Dermis lymphatic vessel endothelial cell (primary cell): ENCODE data around the gene MAFF. TPM values are rescaled to one million over a fixed set of nuclear protein-coding genes. Genes with fewer than 3 reads are reported as not detected.

ENCODE experiments used
- total RNA-seq: library from RNA; depleted of rRNA; stranded (reverse); fragments of >200 nt; gene quantifications from 2 replicates; pipeline ENCODE4 v1.2.1, GENCODE V29; 2014

Gene MAFF
- total RNA-seq, result 70.4 and 77.0 TPM in 2 replicates

DNA sequence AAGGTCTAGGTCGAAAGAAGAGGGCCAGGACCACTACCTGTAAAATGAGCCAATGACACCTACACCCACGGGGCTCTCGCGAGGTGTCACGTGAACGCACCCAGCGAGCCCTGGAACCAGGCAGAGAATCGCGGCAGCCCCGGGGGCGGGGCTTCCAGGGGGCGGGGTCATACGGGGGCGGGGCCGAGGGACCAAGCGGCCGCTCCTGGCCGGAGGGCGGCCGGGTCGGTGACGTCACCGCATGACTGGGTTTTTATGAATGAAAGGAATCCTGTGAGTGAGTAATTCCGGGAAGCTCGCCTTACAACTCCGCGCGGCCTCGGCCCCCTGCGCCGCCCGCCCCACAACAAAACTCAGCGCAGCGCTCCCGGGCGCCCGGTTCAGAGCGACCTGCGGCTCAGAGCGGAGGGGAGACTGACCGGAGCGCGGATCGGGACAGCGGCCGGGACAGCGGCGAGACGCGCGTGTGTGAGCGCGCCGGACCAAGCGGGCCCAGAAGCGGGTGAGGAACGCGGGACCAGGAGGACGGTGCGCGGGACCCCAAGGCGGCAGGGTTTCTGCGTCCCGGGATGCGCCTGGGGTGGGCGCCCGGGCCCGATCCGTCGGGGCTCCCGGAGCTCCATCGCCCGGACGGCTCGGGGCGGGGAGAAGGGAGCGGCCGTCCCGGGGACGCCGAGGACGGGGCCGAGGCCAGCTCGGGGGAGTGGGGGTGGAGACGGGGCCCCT lies at the start of gene MAFF:
TSS of gene MAFF (plus strand) at position 284 of the 726 bp plus-strand sequence. CDS start 11,860 bp downstream, outside the sequence.

DNA sequence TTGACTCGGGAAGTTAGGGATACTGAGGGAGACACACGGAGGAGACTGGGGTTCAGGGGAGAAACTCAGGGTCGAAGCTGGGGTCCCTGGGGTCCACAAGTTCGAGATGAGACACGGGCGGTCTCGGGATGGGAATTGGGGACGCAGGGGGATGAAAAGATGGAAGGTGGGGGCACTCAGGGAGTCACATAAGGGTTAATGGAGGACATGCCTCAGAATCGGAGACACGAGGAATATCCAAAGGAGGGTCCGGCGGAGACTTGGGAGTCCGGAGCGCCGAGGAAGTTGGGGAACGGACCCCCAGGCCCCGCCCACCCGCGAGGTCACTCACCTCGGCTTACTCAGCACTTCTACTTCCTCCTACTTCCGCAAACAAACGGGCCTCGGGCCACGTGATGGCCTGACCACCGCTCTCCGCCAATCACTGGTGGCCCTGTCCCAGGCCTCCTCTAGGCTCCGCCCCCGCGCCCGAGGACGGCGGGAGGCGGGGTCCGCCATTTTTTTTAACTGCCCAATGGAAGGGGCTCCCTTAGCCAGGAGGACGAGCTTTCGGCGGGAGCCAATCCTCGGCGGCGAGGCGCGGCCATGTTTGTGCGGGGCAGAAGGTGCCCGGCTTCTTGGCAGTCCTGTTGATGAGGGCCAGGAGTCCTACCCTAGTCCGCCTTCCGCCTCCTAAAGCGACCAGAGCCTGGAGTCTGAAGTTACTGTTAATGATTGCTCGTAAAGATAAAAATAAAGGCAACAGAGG lies 20.2 kb upstream of the MAFF start, which contains the start of gene PLA2G6:
TSS of gene PLA2G6 (minus strand) at position 378 of the 748 bp plus-strand sequence. CDS start 12,404 bp downstream, outside the sequence.

Other genes starting within 250 kb of the MAFF start
- gene C22orf23, start 248.4 kb upstream of the MAFF start, total RNA-seq, result 0.09 and 0.22 TPM in 2 replicates
- 34.8 and 47.6 TPM in 2 replicates for gene POLR2F, start 248.3 kb upstream of the MAFF start, total RNA-seq
- under 0.01 TPM in 1 of 2 replicates, not detected in the other for gene SOX10, start 217.4 kb upstream of the MAFF start, total RNA-seq
- 4.5 and 8.1 TPM in 2 replicates for gene PICK1, start 144.6 kb upstream of the MAFF start, total RNA-seq
- gene SLC16A8, start 117.8 kb upstream of the MAFF start, total RNA-seq, result 0.09 and 0.11 TPM in 2 replicates
- gene BAIAP2L2, start 91.3 kb upstream of the MAFF start, total RNA-seq, result 0.09 and 0.33 TPM in 2 replicates
- 4.0 and 4.5 TPM in 2 replicates for gene PLA2G6, start 20.2 kb upstream of the MAFF start, total RNA-seq
- gene TMEM184B, start 71.0 kb downstream of the MAFF start, total RNA-seq, result 18.6 and 23.5 TPM in 2 replicates
- 85.9 and 86.8 TPM in 2 replicates for gene CSNK1E, start 115.4 kb downstream of the MAFF start, total RNA-seq